Aorta (tissue), 5 donors: ENCODE results near the gene CWH43. TPM values are rescaled to one million over a fixed set of nuclear protein-coding genes. Genes with fewer than 3 reads are reported as not detected.
"Not testable (repeated sequence)": the region's sequence is repeated elsewhere in the genome, so short reads cannot be mapped to it uniquely, and the experiment has no call there.

ENCODE experiments used
- ATAC-seq: fragments of 200-7000 bp; cut with Tn5 transposase; one replicate; pipeline ENCODE4 v1.9.1; 2022; ENCODE audit warnings: moderate library complexity; ENCODE audit not compliant: low FRiP score
- DNase-seq, 2 donors: peaks; one replicate each; pipeline ENCODE4 v3.0.0-alpha.2; 2020
- H3K27ac ChIP-seq, 2 donors: one replicate each; pipeline ENCODE4 v1.5.1; 2013; ENCODE audit warnings: low read length in 2 of 2, mild to moderate bottlenecking in 2 of 2, moderate library complexity in 2 of 2, control low read depth in 1 of 2, inconsistent platforms in 1 of 2, low read depth in 1 of 2
- H3K27me3 ChIP-seq, 2 donors: one replicate each; pipeline ENCODE4 v1.6.1; 2013; ENCODE audit warnings: control low read depth in 1 of 2, low read length in 1 of 2, mild to moderate bottlenecking in 1 of 2, moderate library complexity in 1 of 2; ENCODE audit not compliant: insufficient read depth in 2 of 2, control insufficient read depth in 1 of 2
- H3K36me3 ChIP-seq, 2 donors: one replicate each; pipeline ENCODE4 v1.6.1; 2013; ENCODE audit warnings: control low read depth in 1 of 2, low read length in 1 of 2, mild to moderate bottlenecking in 1 of 2; ENCODE audit not compliant: insufficient read depth in 2 of 2, control insufficient read depth in 1 of 2
- H3K4me1 ChIP-seq, 2 donors: one replicate each; pipeline ENCODE4 v1.6.1; 2013; ENCODE audit warnings: low read length in 2 of 2, control low read depth in 1 of 2, mild to moderate bottlenecking in 1 of 2, moderate library complexity in 1 of 2; ENCODE audit not compliant: insufficient read depth in 2 of 2, control insufficient read depth in 1 of 2
- H3K4me3 ChIP-seq, 2 donors: one replicate each; pipeline ENCODE4 v1.5.1; 2013; ENCODE audit warnings: low read length in 2 of 2, control low read depth in 1 of 2, mild to moderate bottlenecking in 1 of 2
- H3K9me3 ChIP-seq: one replicate; pipeline ENCODE4 v1.6.1; 2013; ENCODE audit warnings: mild to moderate bottlenecking, low read length; ENCODE audit not compliant: control insufficient read depth
- WGBS, 2 donors: extraction: QIAGEN DNeasy Blood & Tissue Kit; methylation state at CpG; one replicate each; pipeline ENCODE4 v1.1.7; 2013; 5-methylcytosine and 5-hydroxymethylcytosine counted together
- intact Hi-C, 2 donors: fragments of 100-400 bp; cut with DNase I; formaldehyde crosslinking; loops; one replicate each; pipeline versions ENCODE4 v1.14.2 to v1.15.0; 2022
- polyA plus RNA-seq, 2 donors: library from polyadenylated mRNA; stranded (reverse); fragments of 200-250 nt; gene quantifications; one replicate each; pipeline ENCODE4 v1.2.3, GENCODE V29; 2013
- total RNA-seq, 2 donors: library from RNA; stranded (reverse); fragmentation: NEBNext Ultra II Directional; extraction: Animal tissue kit (Norgen Biotek cat#: 25700); gene quantifications; one replicate each; pipeline ENCODE4 v1.2.1, GENCODE V29; 2021
- donor health status: healthy with polysubstance abuse.
- donor health status: Bipolar disorder and iron deficiency.
- donor health status: DM: no; HTN: no; CAD: no.
- donor health status: DM: no; HTN: no; CAD: no.
- donor health status: DM: yes; HTN: yes; CAD: no.

Gene CWH43
- total and polyA plus RNA-seq, 4 donors = not detected

DNA sequence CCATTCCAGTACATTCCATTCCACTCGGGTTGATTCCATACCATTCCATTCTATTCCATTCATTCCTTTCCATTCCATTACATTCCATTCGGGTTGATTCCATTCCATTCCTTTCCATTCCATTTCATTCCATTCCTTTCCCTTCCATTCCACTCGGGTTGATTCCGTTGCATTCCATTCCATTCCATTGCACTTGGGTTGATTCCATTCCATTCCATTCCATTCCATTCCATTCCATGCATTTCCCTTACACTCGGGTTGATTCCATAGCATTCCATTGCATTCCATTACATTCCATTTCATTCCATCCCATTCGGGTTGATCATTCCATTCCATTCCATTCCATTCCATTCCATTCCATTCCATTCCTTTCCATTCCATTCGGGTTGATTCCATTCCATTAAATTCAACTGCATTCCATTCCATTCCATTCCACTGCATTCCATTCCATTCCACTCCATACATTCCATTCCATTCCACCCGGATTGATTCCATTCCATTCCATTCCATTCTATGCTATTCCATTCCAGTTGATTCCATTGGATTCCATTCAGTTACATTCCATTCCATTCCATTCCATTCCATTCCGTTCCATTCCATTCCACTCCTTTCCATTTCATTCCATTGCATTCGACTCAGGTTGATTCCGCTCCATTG lies 119.3 kb downstream of the CWH43 start:
- H3K4me1 ChIP-seq, DNase-seq, intact Hi-C loops, H3K36me3 ChIP-seq, H3K27ac ChIP-seq, ATAC-seq, H3K9me3 ChIP-seq, H3K27me3 ChIP-seq, H3K4me3 ChIP-seq: not testable (repeated sequence)
- WGBS, 2 donors = 71 to 74% methylated on average over 11 of the region's 11 CpGs

DNA sequence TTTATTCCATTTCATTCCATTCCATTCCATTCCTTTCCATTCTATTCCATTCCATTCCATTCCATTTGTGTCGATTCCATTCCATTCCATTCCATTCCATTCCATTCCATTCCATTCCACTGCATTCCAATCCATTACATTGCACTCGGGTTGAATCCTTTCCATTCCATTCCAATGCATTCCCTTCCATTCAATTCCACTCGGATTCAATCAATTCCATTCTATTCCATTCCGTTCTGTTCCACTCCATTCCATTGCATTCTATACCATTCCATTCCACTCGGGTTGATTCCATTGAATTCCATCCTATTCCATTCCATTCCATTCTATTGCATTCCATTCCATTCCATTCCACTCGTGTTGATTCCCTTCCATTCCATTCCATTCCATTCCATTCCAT lies 121.2 kb downstream of the CWH43 start:
- not testable (repeated sequence) for DNase-seq, H3K9me3 ChIP-seq

DNA sequence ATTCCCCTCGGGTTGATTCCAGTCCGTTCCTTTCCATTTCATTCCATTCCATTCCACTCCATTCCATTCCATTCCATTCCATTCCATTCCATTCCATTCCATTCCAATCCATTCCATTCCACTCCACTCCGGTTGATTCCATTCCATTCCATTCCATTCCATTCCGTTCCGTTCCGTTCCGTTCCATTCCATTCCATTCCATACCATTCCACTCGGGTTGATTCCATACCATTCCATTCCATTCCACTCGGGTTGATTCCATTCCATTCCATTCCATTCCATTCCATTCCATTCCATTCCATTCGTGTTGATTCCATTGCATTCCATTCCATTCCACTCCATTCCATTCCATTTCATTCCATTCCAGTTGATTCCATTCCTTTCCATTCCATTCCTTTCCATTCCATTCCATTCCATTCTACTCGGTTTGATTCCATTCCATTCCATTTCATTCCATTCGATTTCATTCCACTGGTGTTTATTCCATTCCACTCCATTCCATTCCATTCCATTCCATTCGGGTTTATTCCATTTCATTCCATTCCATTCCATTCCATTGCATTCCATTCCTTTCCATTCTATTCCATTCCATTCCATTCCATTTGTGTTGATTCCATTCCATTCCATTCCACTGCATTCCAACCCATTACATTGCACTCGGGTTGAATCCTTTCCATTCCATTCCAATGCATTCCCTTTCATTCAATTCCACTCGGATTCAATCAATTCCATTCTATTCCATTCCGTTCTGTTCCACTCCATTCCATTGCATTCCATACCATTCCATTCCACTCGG lies 122.3 kb downstream of the CWH43 start:
- WGBS, 2 donors = 56 to 57% methylated on average over 15 of the region's 17 CpGs
- H3K27me3 ChIP-seq, H3K9me3 ChIP-seq, intact Hi-C loops, H3K4me3 ChIP-seq, DNase-seq, H3K27ac ChIP-seq, H3K36me3 ChIP-seq, H3K4me1 ChIP-seq: not testable (repeated sequence)
- ATAC-seq = peak; percentile 94

More for the DNA sequence above, 121.2 kb downstream of the CWH43 start:
- H3K27me3 ChIP-seq, H3K4me3 ChIP-seq, H3K4me1 ChIP-seq, H3K36me3 ChIP-seq, ATAC-seq, intact Hi-C loops, H3K27ac ChIP-seq: not testable (repeated sequence)
- 54% methylated on average over 6 of the region's 6 CpGs for WGBS, 2 donors

DNA sequence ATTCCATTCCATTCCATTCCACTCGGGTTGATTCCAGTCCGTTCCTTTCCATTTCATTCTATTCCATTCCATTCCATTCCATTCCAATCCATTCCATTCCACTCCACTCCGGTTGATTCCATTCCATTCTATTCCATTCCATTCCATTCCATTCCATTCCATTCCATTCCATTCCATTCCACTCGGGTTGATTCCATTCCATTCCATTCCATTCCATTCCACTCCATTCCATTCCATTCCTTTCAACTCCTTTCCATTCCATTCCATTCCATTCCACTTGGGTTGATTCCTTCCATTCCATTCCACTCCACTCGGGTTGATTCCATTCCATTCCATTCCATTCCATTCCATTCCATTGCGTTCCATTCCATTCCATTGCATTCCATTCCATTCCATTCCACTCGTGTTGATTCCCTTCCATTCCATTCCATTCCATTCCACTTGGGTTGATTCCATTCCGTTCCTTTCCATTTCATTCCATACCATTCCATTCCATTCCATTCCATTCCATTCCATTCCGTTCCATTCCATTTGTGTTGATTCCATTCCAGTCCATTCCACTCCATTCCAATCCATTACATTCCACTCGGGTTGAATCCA lies 123.6 kb downstream of the CWH43 start:
- ATAC-seq = peak; percentile 87
- H3K36me3 ChIP-seq, intact Hi-C loops, H3K9me3 ChIP-seq, H3K4me1 ChIP-seq, H3K27me3 ChIP-seq, DNase-seq, H3K4me3 ChIP-seq, H3K27ac ChIP-seq: not testable (repeated sequence)
- WGBS, 2 donors = 60 to 61% methylated on average over 10 of the region's 10 CpGs

DNA sequence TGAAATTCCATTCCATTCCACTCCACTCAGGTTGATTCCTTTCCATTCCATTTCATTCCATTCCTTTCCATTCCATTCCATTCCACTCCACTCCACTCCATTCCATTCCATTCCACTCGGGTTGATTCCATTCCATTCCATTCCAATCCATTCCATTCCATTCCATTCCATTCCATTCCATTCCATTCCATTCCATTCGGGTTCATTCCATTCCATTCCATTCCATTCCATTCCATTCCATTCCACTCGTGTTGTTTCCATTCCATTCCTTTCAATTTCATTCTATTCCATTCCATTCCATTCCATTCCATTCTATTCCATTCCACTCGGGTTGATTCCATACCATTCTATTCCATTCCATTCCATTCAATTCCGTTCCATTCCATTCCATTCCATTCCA lies 124.5 kb downstream of the CWH43 start:
- peak; percentile 90 for ATAC-seq
- H3K27ac ChIP-seq, H3K27me3 ChIP-seq, H3K4me1 ChIP-seq, H3K9me3 ChIP-seq, H3K4me3 ChIP-seq, H3K36me3 ChIP-seq, intact Hi-C loops, DNase-seq: not testable (repeated sequence)
- 61 to 66% methylated on average over 5 of the region's 5 CpGs for WGBS, 2 donors

Other genes starting within 250 kb of the CWH43 start
- gene FRYL, start 206.0 kb upstream of the CWH43 start, total RNA-seq = 100 to 1,000 TPM; 141 TPM
- 10 to 100 TPM; 12.8 to 30.8 TPM for gene FRYL, start 206.0 kb upstream of the CWH43 start, polyA plus RNA-seq
- gene OCIAD1, start 155.2 kb upstream of the CWH43 start, total RNA-seq = 100 to 1,000 TPM in 1 of 2 donors, 10 to 100 TPM in 1; 81.5 to 102 TPM
- gene OCIAD1, start 155.2 kb upstream of the CWH43 start, polyA plus RNA-seq = 100 to 1,000 TPM; 104 to 112 TPM
- gene OCIAD2, start 79.5 kb upstream of the CWH43 start, total RNA-seq = 10 to 100 TPM; 19.7 to 22.4 TPM
- 10 to 100 TPM; 24.8 to 65.9 TPM for gene OCIAD2, start 79.5 kb upstream of the CWH43 start, polyA plus RNA-seq